GM18526 (cell line): ENCODE measurements around the gene TNS3.

Experiments used
- POLR2A ChIP-seq: IDR thresholded peaks from 3 replicates; pipeline ENCODE4 v1.6.1; 2011; ENCODE audit not compliant: insufficient read length; ENCODE audit errors: extremely low read depth

TNS3 gene

GRCh38 chr7:47543056-47543455 lies 38.9 kb downstream of the TNS3 start:
- TF ChIP-seq POLR2A: no peak

GRCh38 chr7:47542051-47542450 lies 39.9 kb downstream of the TNS3 start:
- no peak for TF ChIP-seq POLR2A

GRCh38 chr7:47540387-47541350 lies 41.2 kb downstream of the TNS3 start:
- TF ChIP-seq POLR2A: no peak

- no peak for TF ChIP-seq POLR2A
Measured at GRCh38 chr7:47540053-47540386, 41.9 kb downstream of the TNS3 start.

GRCh38 chr7:47539398-47540052 lies 42.4 kb downstream of the TNS3 start:
- TF ChIP-seq POLR2A: no peak

- TF ChIP-seq POLR2A: no peak
Measured at GRCh38 chr7:47538846-47539311, 43.0 kb downstream of the TNS3 start.

GRCh38 chr7:47537716-47538675 lies 43.9 kb downstream of the TNS3 start:
- TF ChIP-seq POLR2A: no peak

- TF ChIP-seq POLR2A: no peak
Measured at GRCh38 chr7:47536661-47537611, 45.0 kb downstream of the TNS3 start.

- TF ChIP-seq POLR2A: no peak
Measured at GRCh38 chr7:47535704-47536628, 45.9 kb downstream of the TNS3 start.

- no peak for TF ChIP-seq POLR2A
Measured at GRCh38 chr7:47535035-47535703, 46.7 kb downstream of the TNS3 start.

- TF ChIP-seq POLR2A: no peak
Measured at GRCh38 chr7:47534322-47535034, 47.4 kb downstream of the TNS3 start.
